TTC549 (cell line): ENCODE results near the gene ITIH1.
"Not testable (repeated sequence)": the region's sequence is repeated elsewhere in the genome, so short reads cannot be mapped to it uniquely, and the experiment has no call there.

Experiments used
- FAIRE-seq: peaks from 2 replicates; lab custom pipeline; 2012; peaks lifted over from hg19 to GRCh38; lab: Jason Lieb, UNC

Gene ITIH1, protein sequence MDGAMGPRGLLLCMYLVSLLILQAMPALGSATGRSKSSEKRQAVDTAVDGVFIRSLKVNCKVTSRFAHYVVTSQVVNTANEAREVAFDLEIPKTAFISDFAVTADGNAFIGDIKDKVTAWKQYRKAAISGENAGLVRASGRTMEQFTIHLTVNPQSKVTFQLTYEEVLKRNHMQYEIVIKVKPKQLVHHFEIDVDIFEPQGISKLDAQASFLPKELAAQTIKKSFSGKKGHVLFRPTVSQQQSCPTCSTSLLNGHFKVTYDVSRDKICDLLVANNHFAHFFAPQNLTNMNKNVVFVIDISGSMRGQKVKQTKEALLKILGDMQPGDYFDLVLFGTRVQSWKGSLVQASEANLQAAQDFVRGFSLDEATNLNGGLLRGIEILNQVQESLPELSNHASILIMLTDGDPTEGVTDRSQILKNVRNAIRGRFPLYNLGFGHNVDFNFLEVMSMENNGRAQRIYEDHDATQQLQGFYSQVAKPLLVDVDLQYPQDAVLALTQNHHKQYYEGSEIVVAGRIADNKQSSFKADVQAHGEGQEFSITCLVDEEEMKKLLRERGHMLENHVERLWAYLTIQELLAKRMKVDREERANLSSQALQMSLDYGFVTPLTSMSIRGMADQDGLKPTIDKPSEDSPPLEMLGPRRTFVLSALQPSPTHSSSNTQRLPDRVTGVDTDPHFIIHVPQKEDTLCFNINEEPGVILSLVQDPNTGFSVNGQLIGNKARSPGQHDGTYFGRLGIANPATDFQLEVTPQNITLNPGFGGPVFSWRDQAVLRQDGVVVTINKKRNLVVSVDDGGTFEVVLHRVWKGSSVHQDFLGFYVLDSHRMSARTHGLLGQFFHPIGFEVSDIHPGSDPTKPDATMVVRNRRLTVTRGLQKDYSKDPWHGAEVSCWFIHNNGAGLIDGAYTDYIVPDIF

DNA sequence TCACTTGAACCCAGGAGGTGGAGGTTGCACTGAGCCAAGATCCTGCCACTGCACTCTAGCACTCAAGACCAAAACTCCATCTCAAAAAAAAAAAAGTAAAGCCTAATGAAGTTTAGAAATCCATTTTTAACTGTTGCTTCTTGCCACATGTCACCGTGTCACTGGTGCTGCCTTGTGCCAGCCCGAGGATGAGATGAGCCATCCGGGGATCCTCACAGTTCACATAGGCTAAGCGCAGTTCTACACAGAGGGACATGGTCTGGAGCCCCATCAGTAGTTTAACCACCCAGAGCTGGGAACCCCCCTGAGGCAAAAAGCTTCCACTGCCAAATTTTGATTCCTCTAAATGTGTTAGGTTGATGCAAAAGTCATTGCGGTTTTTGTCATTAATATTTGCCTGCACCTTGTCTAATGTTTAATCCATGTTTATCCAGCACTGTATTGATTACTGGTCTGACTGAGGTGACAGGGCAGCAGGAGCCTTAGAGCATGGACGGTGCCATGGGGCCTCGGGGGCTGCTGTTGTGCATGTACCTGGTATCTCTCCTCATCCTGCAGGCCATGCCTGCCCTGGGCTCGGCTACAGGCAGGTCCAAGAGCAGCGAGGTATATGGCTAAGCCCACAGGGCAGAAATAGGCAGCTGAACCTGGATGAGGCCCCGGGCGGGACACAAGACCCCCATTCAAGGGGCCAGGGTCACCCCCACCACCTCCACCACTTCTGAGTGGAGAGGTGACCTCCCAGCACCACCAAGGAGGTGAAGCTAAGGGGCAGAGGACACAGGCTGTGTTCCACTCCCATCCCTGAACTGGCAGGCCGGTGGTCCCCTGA, at the start of gene ITIH1:
Gene ITIH1 (plus strand): TSS at position 473 of the 832 bp plus-strand sequence. CDS start 17 bp downstream, at position 490.
- FAIRE-seq = no peak

- not testable (repeated sequence) for FAIRE-seq
Measured at GRCh38 chr3:52728753-52729152, 48.6 kb upstream of the ITIH1 start.

GRCh38 chr3:52730681-52731080, 46.7 kb upstream of the ITIH1 start:
- no peak for FAIRE-seq

GRCh38 chr3:52731590-52731989, 45.8 kb upstream of the ITIH1 start:
- FAIRE-seq = no peak

GRCh38 chr3:52733256-52733891, 44.0 kb upstream of the ITIH1 start:
- FAIRE-seq = no peak

- no peak for FAIRE-seq
Measured at GRCh38 chr3:52739730-52740129, 37.7 kb upstream of the ITIH1 start.

DNA sequence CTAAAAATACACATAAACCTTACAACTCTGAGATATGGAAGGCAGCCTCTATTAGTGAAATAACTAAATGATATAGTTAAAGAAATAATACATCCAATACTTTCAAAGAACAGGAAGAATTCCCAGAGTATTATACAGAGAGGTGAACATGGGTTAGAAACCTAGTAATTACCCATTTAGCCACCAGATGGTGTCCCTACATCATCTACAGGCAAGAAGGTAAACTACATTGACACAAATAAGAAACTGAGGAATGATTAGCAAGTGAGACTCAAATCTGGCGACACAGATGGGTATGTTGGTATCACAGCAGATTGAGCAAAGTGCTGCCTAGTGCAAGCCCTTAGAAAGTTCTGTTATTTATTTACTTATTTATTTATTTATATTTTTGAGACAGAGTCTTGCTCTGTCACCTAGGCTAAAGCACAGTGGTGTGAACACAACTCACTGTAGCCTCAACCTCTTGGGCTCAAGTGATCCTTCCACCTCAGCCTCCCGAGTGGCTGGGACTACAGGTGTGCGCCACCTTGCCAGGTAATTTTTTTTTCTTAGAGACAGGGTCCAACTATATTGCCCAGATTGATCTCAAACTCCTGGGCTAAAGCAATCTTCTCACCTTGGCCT, 34.9 kb upstream of the ITIH1 start:
- peak; percentile 60 for FAIRE-seq

GRCh38 chr3:52743152-52743551, 34.2 kb upstream of the ITIH1 start:
- no peak for FAIRE-seq

DNA sequence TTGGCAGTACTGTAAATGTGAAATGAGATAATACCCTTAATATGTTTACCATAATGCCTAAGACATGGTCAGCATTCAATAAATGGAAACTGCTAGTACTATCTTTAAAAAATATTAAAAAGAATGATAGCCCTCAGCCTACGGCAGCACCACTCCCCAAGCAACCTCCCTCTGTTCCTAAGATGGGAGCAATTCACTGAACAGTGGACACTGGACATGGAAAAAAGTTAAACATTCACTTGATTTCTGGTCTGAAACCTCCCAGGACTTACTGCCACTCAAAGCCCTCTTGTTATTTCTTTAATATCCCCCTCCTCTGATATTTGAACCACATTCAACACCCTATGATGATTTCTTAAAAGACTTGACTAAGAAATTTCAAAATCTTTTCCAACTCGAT, 33.7 kb upstream of the ITIH1 start:
- FAIRE-seq = no peak

DNA sequence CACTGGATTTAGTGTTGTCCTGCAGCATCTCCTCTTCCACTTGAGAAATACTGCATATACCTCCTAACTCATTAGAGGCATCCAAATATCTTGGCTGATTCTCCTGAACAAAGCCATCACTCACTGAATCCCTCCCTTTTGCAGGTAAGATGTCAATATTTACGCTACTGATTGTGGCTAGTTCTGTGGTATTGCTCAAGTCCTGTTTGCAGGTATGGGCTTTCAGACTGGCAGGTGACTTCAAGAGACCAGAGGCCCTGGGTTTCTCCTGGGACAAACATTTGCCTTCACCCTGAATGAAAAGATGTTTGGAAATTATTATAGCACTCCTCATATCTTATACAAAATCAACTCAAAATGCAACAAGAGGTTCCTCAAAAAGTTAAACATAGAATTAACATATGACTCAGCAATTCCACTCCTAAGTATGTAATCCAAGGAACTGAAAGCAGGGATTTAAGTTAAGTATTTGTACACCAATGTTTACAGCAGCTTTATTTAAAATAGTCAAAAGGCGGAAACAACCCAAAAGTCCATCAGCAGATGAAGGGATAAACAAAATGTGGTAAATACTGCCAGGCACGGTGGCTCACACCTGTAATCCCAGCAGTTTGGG, 25.2 kb upstream of the ITIH1 start:
- no peak for FAIRE-seq

- FAIRE-seq = no peak
Measured at GRCh38 chr3:52754373-52754772, 23.0 kb upstream of the ITIH1 start.

DNA sequence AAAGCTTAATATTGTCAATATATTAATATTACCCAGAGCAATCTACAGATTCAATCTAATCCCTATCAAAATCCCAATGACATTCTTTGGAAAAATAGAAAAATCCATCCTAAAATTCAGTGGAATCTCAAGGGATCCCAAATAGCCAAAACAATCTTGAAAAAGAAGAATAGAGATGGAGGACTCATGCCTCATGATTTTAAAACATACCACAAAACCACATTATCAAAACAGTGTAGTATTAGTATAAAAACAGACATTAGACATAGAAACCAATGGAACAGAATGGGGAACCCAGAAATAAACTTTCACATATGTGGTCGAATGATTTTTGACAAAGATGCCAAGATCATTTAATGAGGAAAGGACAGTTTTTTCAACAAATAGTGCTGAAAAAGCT, 21.3 kb upstream of the ITIH1 start:
- no peak for FAIRE-seq

- no peak for FAIRE-seq
Measured at GRCh38 chr3:52763466-52763865, 13.9 kb upstream of the ITIH1 start.

DNA sequence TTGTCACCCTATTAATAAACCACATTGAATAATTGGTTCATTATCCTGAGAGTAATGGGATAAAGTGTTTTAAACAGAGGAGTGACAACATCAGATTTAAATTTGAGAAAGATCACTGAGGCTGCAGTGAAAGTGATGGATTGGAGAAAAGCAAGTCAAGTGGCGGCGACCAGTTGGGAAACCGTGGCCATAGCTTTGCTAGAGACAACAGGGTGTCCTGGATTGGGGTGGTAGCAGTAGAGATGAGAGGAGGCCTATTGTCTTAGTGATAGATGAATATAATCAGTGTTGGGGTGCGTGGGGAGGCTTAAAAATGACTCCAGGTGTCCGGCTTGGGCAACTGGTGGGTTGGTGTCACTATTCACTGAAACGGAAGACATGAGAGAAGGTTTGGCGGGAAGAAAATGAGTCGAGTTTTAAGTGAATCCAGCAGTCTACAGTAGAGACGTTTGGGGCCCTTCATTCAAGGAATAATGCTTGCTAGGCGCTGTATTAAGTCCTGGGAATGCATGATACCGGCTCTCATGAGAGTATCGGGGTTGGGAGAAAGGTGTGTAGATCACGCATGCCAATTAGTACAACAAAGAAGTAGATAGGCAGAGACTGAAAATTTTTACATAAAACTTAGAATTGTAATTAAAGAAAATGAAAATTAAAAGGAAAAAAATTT, 7.5 kb upstream of the ITIH1 start:
- no peak for FAIRE-seq

DNA sequence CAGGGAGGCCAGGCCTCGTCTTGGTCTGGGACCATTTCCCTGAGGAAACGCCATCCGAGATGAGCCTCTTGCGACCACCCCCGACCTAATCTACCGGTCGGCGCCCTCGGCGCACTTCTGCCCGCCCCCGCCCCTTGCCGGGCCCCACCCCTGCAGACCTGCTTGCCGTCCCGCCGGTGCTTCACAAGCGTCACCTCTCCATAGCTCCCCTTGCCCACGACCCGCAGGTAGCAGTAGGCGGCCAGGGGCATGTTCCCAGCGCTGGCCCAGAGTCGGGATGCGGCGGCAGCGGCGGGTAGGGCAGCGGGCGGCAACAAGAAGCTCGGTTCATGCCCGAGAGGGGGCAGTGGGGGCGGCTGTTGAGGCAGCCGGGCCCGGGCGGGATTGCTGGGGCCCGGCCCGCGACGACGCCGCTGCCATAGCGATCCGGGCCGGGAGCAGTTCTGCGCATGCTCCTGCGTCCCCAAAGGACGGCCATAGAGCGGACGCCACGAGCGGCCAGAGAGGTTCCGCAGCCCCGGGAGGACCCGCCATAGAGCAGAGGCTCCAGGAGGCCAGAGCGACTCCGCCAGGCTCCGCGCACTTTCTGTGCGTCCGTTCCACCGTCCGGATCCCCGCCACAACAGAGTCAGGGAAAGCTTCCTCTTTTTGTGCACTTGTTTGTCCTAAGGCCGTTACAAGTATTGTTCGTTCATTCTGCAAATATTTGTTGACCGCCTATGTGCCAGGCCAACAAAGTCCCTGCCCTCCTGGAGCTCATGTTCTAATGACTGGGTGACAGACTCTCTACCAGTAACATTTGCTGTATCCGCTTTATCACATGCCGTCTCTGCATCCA, 6.7 kb upstream of the ITIH1 start, which contains the start of gene NEK4:
Gene NEK4 (minus strand): TSS at position 445 of the 838 bp plus-strand sequence. CDS start 194 bp downstream, at position 251.
- no peak for FAIRE-seq

- FAIRE-seq = no peak
Measured at GRCh38 chr3:52771334-52771681, 6.1 kb upstream of the ITIH1 start.

DNA sequence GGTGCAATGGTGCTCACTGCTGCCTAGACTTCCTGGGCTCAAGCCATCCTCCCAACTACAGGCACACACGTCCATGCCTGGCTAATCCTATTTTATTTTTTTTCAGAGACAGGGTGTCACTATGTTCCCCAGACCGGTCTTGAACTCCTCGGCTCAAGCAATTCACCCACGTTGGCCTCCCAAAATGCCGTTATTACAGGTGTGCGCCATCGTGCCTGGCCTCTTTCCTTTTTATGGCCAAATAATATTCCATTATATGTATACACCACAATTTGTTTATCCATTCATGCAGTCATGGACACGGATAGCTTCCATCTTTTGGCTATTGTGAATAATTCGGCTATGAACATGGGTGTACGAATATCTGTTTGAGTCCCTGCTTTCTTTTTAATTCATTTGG, 5.7 kb upstream of the ITIH1 start:
- no peak for FAIRE-seq

DNA sequence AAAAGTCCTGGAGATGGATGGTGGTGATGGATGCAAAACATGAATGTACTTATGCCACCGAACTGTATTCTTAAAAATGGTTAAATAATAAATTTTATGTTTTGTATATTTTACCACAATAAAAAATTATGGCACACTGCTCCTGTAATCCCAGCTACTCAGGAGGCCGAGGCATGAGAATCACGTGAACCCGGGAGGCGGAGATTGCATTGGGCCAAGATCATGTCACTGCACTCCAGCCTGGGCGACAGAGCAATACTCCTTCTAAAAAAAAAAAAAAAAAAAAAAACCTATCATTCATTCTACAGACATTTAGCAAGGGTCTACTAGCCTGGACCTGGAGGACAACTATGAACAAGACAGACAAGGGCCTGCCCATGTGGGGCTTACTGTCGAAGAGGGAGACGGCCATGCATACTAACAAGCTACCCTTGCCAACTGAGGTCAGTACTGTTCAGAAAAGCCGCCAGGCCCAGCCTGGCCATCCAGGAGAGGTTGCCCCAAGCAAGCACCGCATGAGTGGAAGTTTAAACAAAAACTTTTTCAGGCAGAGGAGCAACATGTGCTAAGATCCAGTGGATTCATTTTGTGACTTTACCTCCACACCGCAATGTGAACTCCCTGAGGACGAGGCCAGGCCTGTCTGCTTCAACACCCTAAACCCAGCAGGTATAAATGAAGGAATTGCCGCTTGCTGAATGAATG, 3.9 kb upstream of the ITIH1 start:
- FAIRE-seq = no peak
